CD4-positive, alpha-beta memory T cell (primary cell): Measurements from ENCODE around the gene GRK6. TPM values are rescaled to one million over a fixed set of nuclear protein-coding genes. Genes with fewer than 3 reads are reported as not detected.
A peak's percentile ranks its signal among the peaks of the same experiment; 100 is the strongest.

Source experiments
- CTCF ChIA-PET: fragments of 350-600 bp; sonication (Branson Sonifier 250); formaldehyde crosslinking; loops from one replicate; lab custom pipeline; 2021; ENCODE audit warnings: inconsistent platforms; ENCODE audit not compliant: partially characterized antibody; lab: Charles Lee
- POLR2A ChIA-PET: fragments of 350-600 bp; sonication (Branson Sonifier 250); formaldehyde crosslinking; loops from one replicate; lab custom pipeline; 2021; ENCODE audit not compliant: partially characterized antibody; lab: Charles Lee
- DNase-seq, 5 donors: peaks; one replicate each; pipeline versions ENCODE4 v3.0.0 to v3.0.0-alpha.2; 2020 to 2022; ENCODE audit warnings: mixed read lengths in 1 of 5
- H3K27ac ChIP-seq: one replicate; pipeline ENCODE4 v1.7.0; 2013; ENCODE audit warnings: low read depth, low read length
- H3K27me3 ChIP-seq: 2 replicates; pipeline ENCODE4 v1.7.0; 2013; ENCODE audit warnings: mild to moderate bottlenecking, low read length, moderate library complexity; ENCODE audit not compliant: insufficient read depth
- H3K36me3 ChIP-seq: 2 replicates; pipeline ENCODE4 v1.7.0; 2013; ENCODE audit warnings: mild to moderate bottlenecking, low read length, moderate library complexity; ENCODE audit not compliant: insufficient read depth
- H3K4me1 ChIP-seq: 2 replicates; pipeline ENCODE4 v1.7.0; 2013; ENCODE audit warnings: mild to moderate bottlenecking, low read length, moderate library complexity; ENCODE audit not compliant: insufficient read depth
- H3K4me3 ChIP-seq, 2 donors: one replicate each; pipeline ENCODE4 v1.7.0; 2013; ENCODE audit warnings: low read length in 2 of 2, mild to moderate bottlenecking in 1 of 2
- H3K9me3 ChIP-seq, 2 donors: one replicate each; pipeline ENCODE4 v1.7.0; 2013; ENCODE audit warnings: low read length in 2 of 2, control low read depth in 1 of 2; ENCODE audit not compliant: control insufficient read depth in 1 of 2
- H3K27ac Mint-ChIP-seq, 7 donors: one replicate each; pipeline ENCODE4 v1.8.0; 2020 to 2021; ENCODE audit warnings: mixed read lengths in 7 of 7, mild to moderate bottlenecking in 6 of 7, inconsistent platforms in 3 of 7, moderate library complexity in 3 of 7
- H3K27me3 Mint-ChIP-seq, 2 donors: one replicate each; pipeline ENCODE4 v1.8.0; 2020 to 2021; ENCODE audit warnings: mixed read lengths in 2 of 2
- H3K36me3 Mint-ChIP-seq, 2 donors: one replicate each; pipeline ENCODE4 v1.8.0; 2020 to 2021; ENCODE audit warnings: mixed read lengths in 2 of 2, inconsistent platforms in 1 of 2, mild to moderate bottlenecking in 1 of 2
- H3K4me1 Mint-ChIP-seq, 4 donors: one replicate each; pipeline ENCODE4 v1.8.0; 2020 to 2021; ENCODE audit warnings: mixed read lengths in 4 of 4, mild to moderate bottlenecking in 1 of 4
- H3K4me3 Mint-ChIP-seq, 8 donors: one replicate each; pipeline ENCODE4 v1.8.0; 2020 to 2021; ENCODE audit warnings: mixed read lengths in 8 of 8, mild to moderate bottlenecking in 7 of 8, moderate library complexity in 6 of 8, inconsistent platforms in 3 of 8
- H3K9me3 Mint-ChIP-seq, 8 donors: one replicate each; pipeline ENCODE4 v1.8.0; 2020 to 2021; ENCODE audit warnings: mixed read lengths in 8 of 8, mild to moderate bottlenecking in 5 of 8, inconsistent platforms in 3 of 8, moderate library complexity in 1 of 8
- intact Hi-C: fragments of 100-400 bp; cut with micrococcal nuclease; formaldehyde crosslinking; loops from one replicate; pipeline ENCODE4 v1.15.1; 2023
- polyA plus RNA-seq, 2 donors: library from polyadenylated mRNA; unstranded; fragments of 300-500 nt; fragmentation: Illumina TruSeq; gene quantifications; one replicate each; pipeline ENCODE4 v1.2.3, GENCODE V29; 2021
- total RNA-seq, 2 experiments: library from RNA; stranded (reverse); gene quantifications; one replicate each; pipeline ENCODE4 v1.2.3, GENCODE V29; 2021

GRK6 gene
- total and polyA plus RNA-seq, 4 experiments from 2014 or later = 72.4 to 203 (median 190) TPM

DNA sequence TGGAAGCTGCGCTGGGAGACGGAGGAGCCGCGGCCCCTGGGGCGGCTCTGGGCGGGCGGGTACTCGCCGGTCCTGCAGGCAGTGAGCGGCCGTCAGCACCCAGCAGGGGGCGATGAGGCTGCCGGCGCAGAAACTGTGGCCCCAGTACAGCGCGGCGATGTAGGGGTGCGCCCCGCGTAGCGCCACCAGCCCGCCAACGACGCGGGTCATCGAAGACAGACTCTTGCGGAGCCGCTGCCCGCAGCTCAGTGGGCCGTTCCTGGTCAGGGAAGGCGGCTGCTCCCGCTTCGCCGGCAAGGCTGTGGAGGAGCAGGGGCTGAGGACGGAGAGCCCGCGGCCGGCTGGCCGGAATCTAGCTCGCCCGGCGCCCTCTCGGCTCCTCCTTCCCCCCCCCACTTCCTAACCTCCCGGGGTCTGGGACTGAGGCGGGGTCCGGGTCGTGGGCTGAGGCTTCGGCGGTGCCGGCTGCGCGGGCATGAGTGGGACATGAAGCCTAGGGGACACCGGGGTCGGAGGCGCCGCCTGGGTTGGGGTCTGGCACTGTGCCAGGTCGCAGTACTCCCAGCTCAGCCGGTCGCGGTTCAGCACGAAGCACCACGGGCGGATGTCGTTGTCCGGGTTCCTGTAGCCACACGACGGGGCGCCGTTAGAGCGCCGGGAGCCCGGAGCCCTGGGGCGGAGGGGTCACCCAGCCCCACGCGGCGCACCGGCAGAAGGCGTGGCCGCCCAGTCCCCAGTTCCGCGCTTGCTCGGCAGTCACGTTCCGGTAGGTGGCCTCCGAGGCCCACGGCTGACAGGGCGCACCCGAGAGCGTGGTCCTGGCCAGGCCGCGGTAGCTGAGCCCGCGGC is 22.5 kb upstream of the GRK6 start:
- ChIA-PET CTCF (interaction anchor here (0.9 to 16.6 kb wide), 33 partner anchors 9 to 869 kb away, joined by 3 to 821 read pairs (median 10); partner anchors contain the start of genes DDX41, GRK6, LMAN2 and MXD3), POLR2A (interaction anchor here (0.7 to 7.1 kb wide), 25 partner anchors 9 to 100 kb away, joined by 3 to 555 read pairs (median 9); partner anchors contain the start of genes GRK6, LMAN2, PDLIM7 and PRELID1)
- H3K27ac ChIP-seq = peak overlapping the region; percentile 63
- H3K27me3 ChIP-seq = no peaks in the 10 kb centered on the region
- peak overlapping the region; percentile 42 to 70 for H3K4me3 ChIP-seq
- DNase-seq = peak; percentile 84 to 85 (median 85)
- Mint-ChIP-seq H3K9me3 (no peaks in the 10 kb centered on the region), H3K27ac (peak overlapping the region in 6 of 7 donors; percentile 57 to 88 (median 80)), H3K4me1 (peaks cover 6 to 36% (median 22%) of the 10 kb centered on the region in 4 donors), H3K36me3 (no peaks in the 10 kb centered on the region), H3K4me3 (peak overlapping the region; percentile 82 to 93 (median 86)), H3K27me3 (no peaks in the 10 kb centered on the region)
- peaks cover 39% of the 10 kb centered on the region for H3K4me1 ChIP-seq
- no peaks in the 10 kb centered on the region for H3K36me3 ChIP-seq
- H3K9me3 ChIP-seq = no peaks in the 10 kb centered on the region
- intact Hi-C loops = loop anchor here (1.0 to 5.0 kb wide), 6 partner anchors 22 to 93 kb away; partner anchors contain the start of genes GRK6, PDLIM7 and PRR7

DNA sequence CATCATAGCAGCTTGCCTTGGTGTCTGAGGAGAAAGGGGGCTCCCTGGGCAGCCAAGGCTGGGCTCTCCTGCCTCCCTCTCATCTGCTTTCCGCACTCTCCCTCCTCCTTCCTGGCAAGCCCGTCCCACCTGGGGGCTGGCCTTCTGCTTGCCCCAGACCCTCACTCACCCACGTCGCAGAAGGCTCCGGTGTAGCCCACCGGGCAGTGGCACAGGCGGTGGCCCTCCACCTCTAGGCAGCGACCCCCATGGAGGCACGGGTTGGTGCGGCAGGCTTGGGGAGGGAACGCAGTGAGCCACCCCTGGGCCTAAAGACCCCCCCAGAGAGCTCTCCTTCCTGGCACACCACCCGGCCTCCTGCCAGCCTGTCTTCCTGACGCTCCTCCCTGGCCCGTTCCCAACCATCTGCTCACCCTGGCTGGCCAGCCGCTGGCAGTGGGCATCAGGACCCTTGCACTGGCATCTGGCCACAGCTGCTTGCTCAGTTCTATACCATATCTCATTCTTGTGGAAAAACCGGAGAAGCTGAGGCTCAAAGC is 21.8 kb upstream of the GRK6 start:
- Mint-ChIP-seq H3K36me3 (no peaks in the 10 kb centered on the region), H3K4me3 (peak overlapping the region; percentile 4 to 90 (median 50)), H3K4me1 (peaks cover 6 to 36% (median 22%) of the 10 kb centered on the region in 4 donors), H3K9me3 (no peaks in the 10 kb centered on the region), H3K27me3 (no peaks in the 10 kb centered on the region), H3K27ac (peak overlapping the region in 6 of 7 donors; percentile 35 to 84 (median 58))
- ChIA-PET POLR2A (interaction anchor here (0.8 to 7.1 kb wide), 17 partner anchors 8 to 101 kb away, joined by 3 to 555 read pairs (median 9); partner anchors contain the start of genes GRK6, PDLIM7, PRELID1 and PRR7), CTCF (interaction anchor here (1.0 to 16.6 kb wide), 27 partner anchors 8 to 870 kb away, joined by 3 to 821 read pairs (median 16); partner anchors contain the start of genes GRK6, LMAN2, MXD3 and PDLIM7)
- no peaks in the 10 kb centered on the region for H3K9me3 ChIP-seq
- H3K36me3 ChIP-seq = no peaks in the 10 kb centered on the region
- H3K27me3 ChIP-seq = no peaks in the 10 kb centered on the region
- no peak overlapping the region for H3K4me3 ChIP-seq
- peak overlapping the region; percentile 63 for H3K27ac ChIP-seq
- DNase-seq = no peak
- H3K4me1 ChIP-seq = peaks cover 39% of the 10 kb centered on the region
- intact Hi-C loops = loop anchor here (1.0 to 5.0 kb wide), 3 partner anchors 42 to 93 kb away; partner anchors contain the start of gene PDLIM7

DNA sequence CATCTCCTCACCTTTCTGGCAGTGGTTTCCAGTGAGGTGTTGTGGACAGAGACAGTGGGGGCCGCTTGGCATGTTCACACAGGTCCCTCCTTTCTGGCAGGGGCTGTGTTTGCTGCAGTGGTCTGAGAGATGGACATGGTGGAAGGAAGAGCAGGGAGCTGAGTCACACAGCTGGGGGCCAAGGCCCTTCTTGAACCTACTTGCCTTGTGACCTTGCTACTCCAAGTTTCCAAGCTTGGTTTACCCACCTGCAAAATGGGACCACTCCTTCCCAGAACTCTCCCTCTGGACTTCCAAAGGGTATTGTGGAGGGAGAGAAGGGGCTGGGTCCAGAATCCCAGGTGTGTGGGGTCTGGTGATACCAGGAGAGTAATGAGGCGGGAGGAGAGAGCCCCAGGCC is 21.2 kb upstream of the GRK6 start:
- no peaks in the 10 kb centered on the region for H3K9me3 Mint-ChIP-seq
- H3K27ac Mint-ChIP-seq = peak overlapping the region in 4 of 7 donors; percentile 30 to 84 (median 61)
- DNase-seq = no peak
- ChIA-PET CTCF (interaction anchor here (1.0 to 16.6 kb wide), 16 partner anchors 12 to 292 kb away, joined by 3 to 821 read pairs (median 32); partner anchors contain the start of genes GRK6, LMAN2, MXD3 and PDLIM7), POLR2A (interaction anchor here (1.1 to 7.1 kb wide), 9 partner anchors 9 to 92 kb away, joined by 4 to 555 read pairs (median 19); partner anchors contain the start of genes GRK6, PDLIM7, PRR7 and SLC34A1)
- peaks cover 6 to 37% (median 23%) of the 10 kb centered on the region in 4 donors for H3K4me1 Mint-ChIP-seq
- no peaks in the 10 kb centered on the region for H3K27me3 Mint-ChIP-seq
- Histone ChIP-seq H3K4me1 (peaks cover 39% of the 10 kb centered on the region), H3K36me3 (no peaks in the 10 kb centered on the region), H3K4me3 (no peak overlapping the region), H3K27ac (no peak overlapping the region), H3K9me3 (no peaks in the 10 kb centered on the region), H3K27me3 (no peaks in the 10 kb centered on the region)
- H3K36me3 Mint-ChIP-seq = no peaks in the 10 kb centered on the region
- intact Hi-C loops = no loop called here
- peak overlapping the region in 1 of 8 donors; percentile 52 for H3K4me3 Mint-ChIP-seq

DNA sequence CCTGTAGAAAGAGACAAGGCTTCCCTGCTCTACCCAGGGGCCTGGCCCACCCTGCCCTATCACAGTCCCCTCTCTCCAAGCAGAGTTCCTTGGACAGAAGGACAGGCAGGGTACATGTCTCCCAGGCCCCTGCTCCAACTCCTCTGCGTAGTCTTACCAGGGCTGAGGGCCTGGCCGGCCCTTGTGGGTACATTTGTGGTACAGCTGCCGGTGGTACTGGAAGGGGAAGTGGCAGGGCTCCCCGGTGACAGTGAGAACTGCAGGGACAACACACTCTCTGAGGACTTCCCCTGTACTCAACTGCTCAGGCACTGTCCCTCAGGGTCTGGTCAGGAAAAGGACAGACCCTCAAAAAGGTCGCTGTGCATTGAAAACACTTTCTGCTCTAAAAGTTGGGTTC is 20.7 kb upstream of the GRK6 start:
- ChIA-PET CTCF (interaction anchor here (1.6 to 16.6 kb wide), 10 partner anchors 11 to 292 kb away, joined by 4 to 821 read pairs (median 60); partner anchors contain the start of genes GRK6, LMAN2, PDLIM7 and PRR7), POLR2A (interaction anchor here (2.2 to 7.1 kb wide), 5 partner anchors 16 to 43 kb away, joined by 6 to 555 read pairs (median 138); partner anchors contain the start of genes GRK6, PRR7 and SLC34A1)
- Mint-ChIP-seq H3K27ac (peak overlapping the region in 1 of 7 donors; percentile 19), H3K4me3 (no peak overlapping the region), H3K27me3 (no peaks in the 10 kb centered on the region), H3K4me1 (peaks cover 10 to 42% (median 27%) of the 10 kb centered on the region in 4 donors), H3K9me3 (no peaks in the 10 kb centered on the region), H3K36me3 (no peaks in the 10 kb centered on the region)
- intact Hi-C loops = no loop called here
- peaks cover 39% of the 10 kb centered on the region for H3K4me1 ChIP-seq
- no peaks in the 10 kb centered on the region for H3K9me3 ChIP-seq
- DNase-seq = no peak
- H3K36me3 ChIP-seq = no peaks in the 10 kb centered on the region
- no peaks in the 10 kb centered on the region for H3K27me3 ChIP-seq
- H3K4me3 ChIP-seq = no peak overlapping the region
- H3K27ac ChIP-seq = no peak overlapping the region

DNA sequence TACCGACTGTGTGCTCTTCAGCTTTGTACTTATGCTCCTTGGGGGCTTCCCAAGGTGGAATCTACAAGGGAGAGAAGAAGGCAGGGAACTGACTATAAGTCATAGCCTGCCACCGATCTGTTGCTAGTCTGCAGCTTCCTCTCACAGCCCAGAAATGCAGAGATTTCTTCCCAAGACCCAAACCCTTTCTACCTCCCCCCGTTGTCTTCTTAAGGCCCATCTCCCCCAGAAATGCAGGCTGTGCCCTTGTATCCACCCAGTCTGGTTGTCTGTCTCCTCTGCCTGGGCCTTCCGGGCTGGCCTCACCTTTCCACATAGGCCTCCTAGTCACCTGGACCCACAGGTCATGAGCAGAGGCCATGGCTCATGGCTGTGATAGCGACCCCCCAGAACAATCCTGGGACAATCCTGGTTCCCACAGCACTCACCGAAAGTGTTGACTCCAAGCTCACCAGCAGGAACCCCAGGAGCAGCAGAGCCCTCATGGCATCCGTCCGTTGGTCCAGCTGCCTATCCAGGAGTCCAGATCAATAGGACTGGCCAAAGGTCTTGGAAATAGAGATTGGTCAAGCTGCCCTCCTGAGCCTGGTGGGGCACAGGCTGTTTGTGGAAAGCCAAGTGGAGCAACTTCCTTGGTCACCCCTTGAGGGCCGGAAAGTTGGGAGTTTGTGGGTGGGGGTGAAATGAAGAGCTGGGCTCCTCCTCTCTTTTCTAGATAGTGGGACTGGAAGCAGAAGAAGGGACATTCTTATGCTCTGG is 17.3 kb upstream of the GRK6 start, which contains the start of gene F12:
F12 (minus strand) TSS at position 522 of the 759 bp plus-strand sequence; CDS start at position 485, 37 bp downstream.
- no peak within 1 kb of the TSS for H3K4me3 Mint-ChIP-seq
- POLR2A ChIA-PET = interaction anchor here (0.8 to 9.4 kb wide), 7 partner anchors 18 to 46 kb away, joined by 3 to 141 read pairs (median 10); partner anchors contain the start of genes GRK6 and PRR7
- Histone ChIP-seq H3K27me3 (no peaks in the 10 kb centered on the region), H3K9me3 (no peaks in the 10 kb centered on the region), H3K4me3 (no peak within 1 kb of the TSS), H3K4me1 (peaks cover 36% of the 10 kb centered on the region), H3K27ac (no peak within 1 kb of the TSS), H3K36me3 (no peaks in the 10 kb centered on the region)
- peaks cover 14 to 47% (median 25%) of the 10 kb centered on the region in 4 donors for H3K4me1 Mint-ChIP-seq
- H3K27ac Mint-ChIP-seq = peak within 1 kb of the TSS in 3 of 7 donors; percentile 24 to 53 (median 37)
- DNase-seq = no peak
- H3K9me3 Mint-ChIP-seq = no peaks in the 10 kb centered on the region
- H3K27me3 Mint-ChIP-seq = no peaks in the 10 kb centered on the region
- no peaks in the 10 kb centered on the region for H3K36me3 Mint-ChIP-seq
- CTCF ChIA-PET = interaction anchor here (0.7 to 16.6 kb wide), 7 partner anchors 18 to 100 kb away, joined by 3 to 821 read pairs (median 4); partner anchors contain the start of genes GRK6 and PRR7
- intact Hi-C loops = no loop called here

DNA sequence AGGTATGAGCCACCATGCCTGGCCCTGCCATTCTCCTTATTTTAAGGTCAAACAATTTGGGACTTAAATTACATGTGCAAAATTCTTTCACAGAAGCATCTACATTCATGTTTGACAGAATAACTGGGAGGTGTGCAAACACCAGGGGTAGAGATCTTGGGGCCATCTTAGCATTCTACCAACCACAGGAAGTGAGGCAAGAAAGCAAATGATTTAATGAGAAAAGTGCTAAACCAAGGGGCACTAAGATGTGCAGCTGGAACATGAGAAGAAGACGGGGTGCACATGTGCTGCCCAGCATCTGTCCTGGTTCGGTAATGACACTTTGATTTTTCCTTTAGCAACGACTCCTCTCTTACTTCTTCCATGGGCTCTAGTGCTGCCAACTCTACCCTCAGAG is 15.9 kb upstream of the GRK6 start:
- no peak for DNase-seq
- POLR2A ChIA-PET = interaction anchor here (1.3 to 9.4 kb wide), 4 partner anchors 15 to 44 kb away, joined by 5 to 141 read pairs (median 66); partner anchors contain the start of genes GRK6 and PRR7
- Mint-ChIP-seq H3K4me1 (peaks cover 14 to 43% (median 27%) of the 10 kb centered on the region in 4 donors), H3K27ac (peak overlapping the region in 2 of 7 donors; percentile 40 to 60), H3K9me3 (no peaks in the 10 kb centered on the region), H3K27me3 (no peaks in the 10 kb centered on the region), H3K36me3 (no peaks in the 10 kb centered on the region), H3K4me3 (peak overlapping the region in 1 of 8 donors; percentile 4)
- Histone ChIP-seq H3K27me3 (no peaks in the 10 kb centered on the region), H3K4me3 (no peak overlapping the region), H3K36me3 (no peaks in the 10 kb centered on the region), H3K9me3 (no peaks in the 10 kb centered on the region), H3K27ac (no peak overlapping the region), H3K4me1 (peaks cover 33% of the 10 kb centered on the region)
- intact Hi-C loops = no loop called here
- CTCF ChIA-PET = interaction anchor here (0.6 to 16.6 kb wide), 5 partner anchors 8 to 91 kb away, joined by 3 to 821 read pairs (median 3); partner anchors contain the start of genes GRK6, PFN3 and PRR7
